Fibroblast of skin of right quadriceps (primary cell): ENCODE data around the gene USP6NL.

Source experiments
- DNase-seq: peaks from one replicate; pipeline ENCODE4 v3.0.0-alpha.2; 2013

The USP6NL gene

GRCh38 chr10:11404901-11405300, 206.5 kb downstream of the USP6NL start:
- no peak for DNase-seq
